GM13977 (cell line): ENCODE data around the gene EIF4G1.

Experiments used
- DNase-seq: peaks from one replicate; pipeline ENCODE4 v3.0.0; 2012; ENCODE audit warnings: low spot score
- in situ Hi-C: fragments of 300-500 bp; cut with MboI; formaldehyde crosslinking; loops from one replicate; pipeline ENCODE4 v1.12.0; 2022; ENCODE audit warnings: low sequenced_read_pairs, low pct_unique_long_range_greater_than_20kb, mixed read lengths, inconsistent platforms; ENCODE audit not compliant: unreplicated experiment
- TF ChIP-seq, protein P1 (sequence below): IDR thresholded peaks from 2 replicates; pipeline ENCODE4 v1.5.1; 2012; ENCODE audit warnings: mild to moderate bottlenecking, control low read depth; ENCODE audit not compliant: insufficient read depth; ENCODE audit errors: extremely low read depth, missing control alignments

The EIF4G1 gene

GRCh38 chr3:184344579-184345316 is 30.3 kb downstream of the EIF4G1 start:
- TF ChIP-seq, protein P1, sequence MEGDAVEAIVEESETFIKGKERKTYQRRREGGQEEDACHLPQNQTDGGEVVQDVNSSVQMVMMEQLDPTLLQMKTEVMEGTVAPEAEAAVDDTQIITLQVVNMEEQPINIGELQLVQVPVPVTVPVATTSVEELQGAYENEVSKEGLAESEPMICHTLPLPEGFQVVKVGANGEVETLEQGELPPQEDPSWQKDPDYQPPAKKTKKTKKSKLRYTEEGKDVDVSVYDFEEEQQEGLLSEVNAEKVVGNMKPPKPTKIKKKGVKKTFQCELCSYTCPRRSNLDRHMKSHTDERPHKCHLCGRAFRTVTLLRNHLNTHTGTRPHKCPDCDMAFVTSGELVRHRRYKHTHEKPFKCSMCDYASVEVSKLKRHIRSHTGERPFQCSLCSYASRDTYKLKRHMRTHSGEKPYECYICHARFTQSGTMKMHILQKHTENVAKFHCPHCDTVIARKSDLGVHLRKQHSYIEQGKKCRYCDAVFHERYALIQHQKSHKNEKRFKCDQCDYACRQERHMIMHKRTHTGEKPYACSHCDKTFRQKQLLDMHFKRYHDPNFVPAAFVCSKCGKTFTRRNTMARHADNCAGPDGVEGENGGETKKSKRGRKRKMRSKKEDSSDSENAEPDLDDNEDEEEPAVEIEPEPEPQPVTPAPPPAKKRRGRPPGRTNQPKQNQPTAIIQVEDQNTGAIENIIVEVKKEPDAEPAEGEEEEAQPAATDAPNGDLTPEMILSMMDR, result no peak
- in situ Hi-C loops, result no loop called here
- no peak for DNase-seq

DNA sequence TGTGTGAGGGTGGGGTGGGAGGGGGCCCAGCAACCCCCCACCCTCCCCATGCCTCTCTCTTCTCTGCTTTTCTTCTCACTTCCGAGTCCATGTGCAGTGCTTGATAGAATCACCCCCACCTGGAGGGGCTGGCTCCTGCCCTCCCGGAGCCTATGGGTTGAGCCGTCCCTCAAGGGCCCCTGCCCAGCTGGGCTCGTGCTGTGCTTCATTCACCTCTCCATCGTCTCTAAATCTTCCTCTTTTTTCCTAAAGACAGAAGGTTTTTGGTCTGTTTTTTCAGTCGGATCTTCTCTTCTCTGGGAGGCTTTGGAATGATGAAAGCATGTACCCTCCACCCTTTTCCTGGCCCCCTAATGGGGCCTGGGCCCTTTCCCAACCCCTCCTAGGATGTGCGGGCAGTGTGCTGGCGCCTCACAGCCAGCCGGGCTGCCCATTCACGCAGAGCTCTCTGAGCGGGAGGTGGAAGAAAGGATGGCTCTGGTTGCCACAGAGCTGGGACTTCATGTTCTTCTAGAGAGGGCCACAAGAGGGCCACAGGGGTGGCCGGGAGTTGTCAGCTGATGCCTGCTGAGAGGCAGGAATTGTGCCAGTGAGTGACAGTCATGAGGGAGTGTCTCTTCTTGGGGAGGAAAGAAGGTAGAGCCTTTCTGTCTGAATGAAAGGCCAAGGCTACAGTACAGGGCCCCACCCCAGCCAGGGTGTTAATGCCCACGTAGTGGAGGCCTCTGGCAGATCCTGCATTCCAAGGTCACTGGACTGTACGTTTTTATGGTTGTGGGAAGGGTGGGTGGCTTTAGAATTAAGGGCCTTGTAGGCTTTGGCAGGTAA is 31.1 kb downstream of the EIF4G1 start:
- TF ChIP-seq, protein P1, result peak; percentile 32
- peak; percentile 65 for DNase-seq
- in situ Hi-C loops, result no loop called here

DNA sequence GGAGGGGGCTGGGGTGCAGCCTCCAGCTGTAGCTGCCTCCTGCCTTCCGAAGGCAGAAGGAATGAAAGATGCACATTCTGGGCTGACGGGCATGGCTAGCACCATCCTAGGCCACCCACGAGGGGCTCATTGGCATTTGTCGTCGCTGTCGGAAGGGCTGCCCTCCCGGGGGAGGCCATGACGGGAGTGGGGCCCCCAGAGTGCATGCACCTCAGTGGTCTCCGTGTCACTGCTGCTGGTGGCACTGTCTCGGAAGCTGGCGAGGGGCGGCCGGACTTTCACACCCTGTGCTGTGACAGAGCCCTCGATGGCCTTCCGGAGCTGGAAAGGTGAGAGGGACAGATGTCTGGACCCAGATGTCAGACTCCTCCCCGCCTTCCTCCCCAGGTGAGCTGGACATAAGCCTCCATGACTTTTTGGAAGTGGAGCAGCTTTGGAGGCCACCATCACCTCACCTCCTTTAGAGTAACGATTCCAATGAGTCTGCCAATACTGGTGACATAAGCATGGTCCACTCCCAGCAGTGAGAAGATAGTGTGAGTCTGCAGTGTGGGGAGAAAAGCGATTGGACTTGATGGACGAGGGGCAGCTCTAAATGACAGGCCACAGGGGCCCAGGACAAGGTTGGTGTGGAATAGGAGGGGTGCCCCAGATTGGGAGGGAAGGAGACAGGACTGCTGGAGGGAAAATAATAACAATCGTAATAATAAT is 32.2 kb downstream of the EIF4G1 start:
- in situ Hi-C loops, result no loop called here
- no peak for DNase-seq
- TF ChIP-seq, protein P1, result no peak

DNA sequence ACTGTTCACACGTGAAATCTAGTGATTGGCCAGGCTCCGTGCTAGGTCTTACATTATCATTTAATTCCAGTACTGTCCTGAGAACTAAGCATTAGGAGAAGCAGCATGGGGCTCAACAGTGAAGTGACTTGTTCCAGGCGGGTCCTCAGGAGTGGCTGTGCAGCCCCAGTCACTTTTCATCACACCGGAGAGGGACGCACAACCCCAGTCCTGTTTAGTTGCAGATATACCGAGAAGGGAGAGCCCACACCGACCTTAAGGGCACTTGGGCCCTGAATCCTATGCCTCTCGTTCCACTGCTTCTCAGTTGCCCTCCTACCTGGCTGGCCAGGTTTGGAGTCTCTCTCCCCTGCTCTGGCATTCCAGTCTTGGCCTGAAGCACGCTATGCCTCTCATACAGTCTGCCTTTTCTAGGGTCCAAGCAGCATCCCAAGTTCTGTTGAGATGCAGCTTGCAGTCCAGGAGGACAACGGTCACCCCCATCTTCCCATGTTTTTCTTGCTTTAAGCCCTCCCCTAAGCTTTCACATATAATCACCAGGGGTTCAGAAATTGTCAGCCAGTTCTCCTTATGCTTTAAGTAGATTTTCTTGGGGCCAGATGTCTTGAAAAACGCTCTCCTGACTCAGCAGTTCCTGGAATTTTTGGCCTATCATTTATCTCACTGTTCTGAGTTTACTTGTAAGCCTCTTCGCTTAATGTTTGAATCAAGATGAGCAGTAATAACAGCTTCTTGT is 33.1 kb downstream of the EIF4G1 start:
- in situ Hi-C loops, result no loop called here
- TF ChIP-seq, protein P1, result no peak
- no peak for DNase-seq

- DNase-seq, result no peak
- TF ChIP-seq, protein P1, result no peak
- in situ Hi-C loops, result no loop called here
Measured at GRCh38 chr3:184348057-184348382, 33.6 kb downstream of the EIF4G1 start.
